DLD1 (cell line): ENCODE data around the gene WHRN.

Experiments used
- in situ Hi-C: cut with HindIII; loops from 2 replicates; pipeline ENCODE4 v1.10.0; 2017; ENCODE audit warnings: low sequenced_read_pairs

Gene WHRN

GRCh38 chr9:114370968-114371320 lies 134.3 kb downstream of the WHRN start:
- in situ Hi-C loops = no loop called here

GRCh38 chr9:114370251-114370967 lies 134.9 kb downstream of the WHRN start:
- in situ Hi-C loops = no loop called here

DNA sequence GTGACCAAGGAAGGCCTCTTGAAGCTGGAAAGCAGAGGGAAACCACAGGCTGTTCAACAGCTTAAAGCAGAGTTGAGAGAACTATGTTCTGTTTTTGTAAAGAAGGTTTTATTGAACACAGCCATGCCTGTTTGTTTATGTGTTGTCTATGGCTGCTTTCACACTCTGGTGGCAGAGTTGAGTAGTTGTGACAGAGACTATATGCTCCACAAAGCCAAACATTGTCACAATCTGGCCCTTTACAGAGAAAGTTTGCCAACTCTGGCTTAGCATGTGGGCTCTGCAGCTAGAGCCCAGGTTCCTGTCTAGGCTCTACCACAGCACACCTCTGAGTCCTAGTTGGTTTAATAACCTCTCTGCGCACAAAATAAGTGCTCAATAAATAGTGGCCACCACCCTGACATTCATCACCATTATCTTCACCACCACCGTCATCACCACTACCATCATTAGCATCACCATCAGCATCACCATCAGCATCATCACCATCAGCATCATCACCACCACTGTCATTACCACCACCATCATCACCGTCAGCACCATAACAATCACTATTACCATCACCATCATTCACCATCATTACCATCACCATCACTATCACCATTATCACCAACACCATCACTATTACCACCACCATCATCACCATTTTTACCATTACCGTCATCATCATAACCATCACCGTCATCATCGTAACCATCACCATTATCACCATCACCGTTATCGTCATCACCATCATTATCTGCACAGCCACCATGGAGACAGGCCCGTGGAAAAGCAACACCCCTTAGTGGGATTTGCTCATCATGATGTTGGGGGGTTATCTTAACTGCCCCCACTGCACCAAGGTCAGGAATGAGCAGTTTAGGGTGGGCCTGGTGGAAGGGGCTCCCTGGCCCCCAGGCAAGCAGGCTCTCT lies 135.8 kb downstream of the WHRN start:
- in situ Hi-C loops = no loop called here

- in situ Hi-C loops = no loop called here
These were observed 137.3 kb downstream of the WHRN start for GRCh38 chr9:114367772-114368569.

DNA sequence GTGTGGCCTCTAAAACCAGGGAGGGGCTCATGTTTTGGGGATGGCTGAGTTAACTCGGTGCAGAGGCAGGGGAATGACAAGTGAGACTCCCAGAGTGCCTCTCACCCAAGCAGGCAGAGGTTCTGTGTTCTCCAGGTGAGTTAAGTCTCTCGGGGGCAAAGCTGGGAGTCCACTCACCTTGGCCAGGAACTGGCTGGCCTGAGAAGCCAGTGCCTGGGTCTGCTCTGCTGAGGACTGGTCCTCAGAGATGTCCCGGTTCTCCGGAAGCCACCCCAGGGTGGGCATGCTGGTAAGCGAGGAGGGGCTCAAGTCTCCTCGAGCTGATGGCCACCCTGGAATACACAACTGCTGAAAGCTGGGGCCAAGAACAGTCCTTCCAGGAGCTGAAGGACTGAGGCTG lies 137.9 kb downstream of the WHRN start:
- in situ Hi-C loops = no loop called here

DNA sequence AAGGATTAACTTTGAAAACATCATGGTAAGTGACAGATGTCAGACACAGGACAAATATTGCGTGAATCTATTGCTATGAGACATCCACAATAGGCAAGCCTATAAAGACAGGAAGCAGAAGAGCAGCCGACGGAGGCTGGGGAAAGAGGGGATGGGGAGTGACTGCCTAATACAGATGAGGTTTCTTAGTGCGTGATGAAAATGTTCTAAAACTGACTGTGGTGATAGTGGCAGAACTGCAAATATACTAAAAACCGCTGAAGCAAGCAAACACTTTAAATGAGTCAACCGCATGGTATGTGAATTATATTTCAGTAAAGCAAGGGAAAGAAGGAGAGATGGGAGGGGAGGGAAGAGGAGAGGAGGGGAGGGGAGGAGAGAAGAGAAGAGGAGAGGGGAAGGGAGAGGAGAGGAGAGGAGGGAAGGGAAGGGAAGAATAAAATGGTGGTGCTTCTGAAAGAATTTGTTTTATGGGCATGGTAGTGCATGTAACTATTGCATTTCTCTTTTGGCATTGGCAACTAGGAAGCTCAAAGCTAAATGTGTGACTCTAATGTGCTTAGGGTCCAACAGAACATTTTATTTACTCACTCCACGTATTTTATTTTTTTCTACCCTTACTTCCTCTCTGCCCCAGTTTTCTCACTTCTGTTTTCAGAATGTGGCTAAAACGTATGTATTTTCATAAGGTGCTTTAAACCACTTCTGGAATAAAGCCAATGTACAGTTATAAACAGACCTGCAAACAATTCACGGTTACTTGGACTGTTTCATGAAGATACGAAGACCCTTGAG lies 138.7 kb downstream of the WHRN start:
- in situ Hi-C loops = no loop called here

DNA sequence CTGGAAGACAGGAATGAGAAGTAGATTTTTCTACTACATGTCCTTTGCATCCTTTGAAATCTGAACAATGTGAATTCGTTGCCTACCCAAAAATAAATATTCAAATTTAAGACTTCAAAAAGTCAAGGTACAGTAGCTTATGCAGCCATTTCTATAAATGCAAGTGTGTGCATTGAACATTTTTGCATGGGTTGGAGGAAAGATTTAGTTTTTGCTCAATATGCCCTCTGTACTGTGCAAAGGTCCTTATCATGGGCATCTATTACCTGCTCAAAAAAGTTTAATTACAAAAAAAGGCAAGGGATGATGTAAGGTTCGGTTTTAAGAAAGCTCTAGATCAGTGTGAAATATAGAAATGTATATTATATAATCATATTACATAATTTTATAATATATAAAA lies 140.1 kb downstream of the WHRN start:
- in situ Hi-C loops = no loop called here

DNA sequence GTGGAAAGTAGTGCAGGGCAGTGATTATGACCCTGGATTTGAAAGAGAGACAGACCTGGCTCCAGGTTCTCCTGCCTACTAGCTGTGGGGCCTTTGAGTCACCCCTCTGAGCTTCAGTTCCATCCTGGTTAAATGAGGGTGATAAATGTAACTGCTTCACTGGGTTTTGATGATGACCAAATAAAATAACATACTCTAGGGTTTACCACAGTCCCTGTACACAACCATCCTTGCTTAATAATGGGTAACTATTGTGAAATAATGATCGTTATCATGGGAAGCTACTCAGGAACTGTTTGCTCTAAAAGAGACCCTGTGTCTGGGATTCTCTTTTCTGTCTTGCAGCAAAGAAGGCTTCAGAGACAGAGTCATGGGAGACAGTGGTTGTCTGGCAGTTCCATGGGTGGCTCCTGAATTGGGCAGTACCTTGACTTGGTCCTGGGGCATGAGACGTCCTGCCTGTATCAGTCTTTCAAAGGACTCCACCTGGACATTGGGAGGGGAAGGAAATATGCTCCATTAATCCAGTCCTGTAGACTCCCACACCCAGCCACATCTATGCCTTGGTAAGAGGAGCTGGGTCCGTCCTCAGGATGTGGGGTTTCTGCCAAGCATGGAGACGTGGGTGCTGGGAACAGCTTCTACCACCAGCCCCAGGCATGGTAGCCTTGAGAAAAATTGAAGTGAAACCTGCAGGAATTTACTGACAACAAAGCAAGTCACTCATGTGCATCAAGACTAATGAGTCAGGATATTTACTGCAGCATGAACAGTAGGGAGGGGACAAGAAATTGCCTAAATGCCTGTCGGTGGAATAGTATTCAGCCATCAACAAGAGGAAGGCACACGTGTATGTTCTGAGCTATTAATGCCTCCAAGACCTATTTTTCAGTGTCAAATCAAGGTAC lies 140.9 kb downstream of the WHRN start:
- in situ Hi-C loops = no loop called here

DNA sequence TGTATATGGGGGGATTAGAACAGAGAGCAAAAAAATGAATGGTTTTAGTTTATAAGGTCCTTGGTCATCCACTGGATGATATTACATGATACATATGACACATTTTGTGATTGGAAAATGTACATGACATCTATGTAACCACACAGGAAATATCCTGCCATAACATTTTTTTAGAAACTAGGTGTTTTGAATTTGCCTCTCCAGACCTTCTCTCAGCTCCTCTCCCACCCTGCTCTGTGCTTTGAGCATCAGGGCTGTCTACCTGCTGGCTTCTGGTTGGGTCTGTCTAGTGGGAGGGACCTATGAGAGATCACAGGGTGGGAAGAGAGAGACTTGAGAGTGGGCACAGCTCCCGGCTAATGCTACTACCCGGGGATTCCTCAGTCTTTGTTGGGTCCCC lies 141.8 kb downstream of the WHRN start:
- in situ Hi-C loops = no loop called here

DNA sequence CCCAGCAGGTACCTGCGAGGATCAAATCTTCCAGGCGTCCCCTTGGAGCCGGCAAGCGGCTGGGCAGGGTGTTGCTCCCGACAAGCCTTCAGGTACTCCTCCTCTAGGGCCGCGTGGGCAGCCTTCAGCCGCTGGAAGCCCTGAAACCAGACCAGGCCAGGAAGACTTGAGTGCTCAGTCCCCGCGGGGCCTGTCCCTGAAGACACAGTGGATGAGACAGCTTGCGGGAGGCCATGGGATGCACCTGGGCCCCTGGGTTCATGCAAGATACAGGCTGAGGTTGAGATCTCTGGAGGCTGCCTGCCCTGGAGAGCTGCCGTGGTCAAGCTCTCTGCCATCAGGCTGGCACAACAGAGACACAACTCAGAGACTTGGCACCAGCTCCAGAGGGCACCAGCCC lies 142.9 kb downstream of the WHRN start:
- in situ Hi-C loops = no loop called here

DNA sequence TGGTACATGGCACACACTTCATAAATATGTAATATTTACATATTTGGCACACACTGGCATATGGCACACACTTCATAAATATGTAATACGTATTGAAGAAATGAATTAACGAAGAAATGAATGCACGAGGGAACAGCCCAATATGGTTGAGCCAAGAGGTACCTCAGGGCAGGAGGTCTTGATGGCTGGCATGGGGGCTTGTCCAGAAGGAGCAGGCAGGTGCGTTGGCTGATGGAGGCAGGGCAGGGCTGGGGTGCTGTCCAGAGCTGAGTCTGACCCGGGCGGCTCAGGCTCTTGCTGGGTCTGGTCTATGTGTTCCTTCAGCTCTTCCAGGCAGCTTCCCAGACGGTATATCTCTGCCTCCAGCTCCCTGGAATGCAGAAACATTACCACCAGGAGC lies 143.7 kb downstream of the WHRN start:
- in situ Hi-C loops = no loop called here

GRCh38 chr9:114359801-114360200 lies 145.5 kb downstream of the WHRN start:
- in situ Hi-C loops = no loop called here

DNA sequence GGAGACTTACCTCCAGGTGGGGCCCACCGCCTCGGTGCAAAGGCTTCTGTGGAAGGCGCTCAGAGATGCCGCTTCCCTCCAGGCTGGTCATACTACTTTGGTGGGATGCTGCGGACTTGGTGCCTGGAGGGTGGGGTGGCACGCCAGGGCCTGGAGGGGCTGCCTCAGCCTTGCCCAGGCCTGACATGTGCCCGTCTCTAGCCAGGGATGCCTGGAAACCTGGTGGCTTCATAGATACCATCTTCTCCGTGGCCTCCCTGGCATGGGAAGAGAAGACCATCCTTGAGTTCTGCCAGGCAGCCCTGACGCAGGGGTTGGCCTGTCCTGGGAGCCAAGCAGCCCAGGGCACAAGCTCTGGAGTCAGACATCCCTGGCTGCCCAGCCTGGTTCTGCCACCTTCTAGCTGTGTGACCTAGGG lies 147.4 kb downstream of the WHRN start:
- in situ Hi-C loops = no loop called here

DNA sequence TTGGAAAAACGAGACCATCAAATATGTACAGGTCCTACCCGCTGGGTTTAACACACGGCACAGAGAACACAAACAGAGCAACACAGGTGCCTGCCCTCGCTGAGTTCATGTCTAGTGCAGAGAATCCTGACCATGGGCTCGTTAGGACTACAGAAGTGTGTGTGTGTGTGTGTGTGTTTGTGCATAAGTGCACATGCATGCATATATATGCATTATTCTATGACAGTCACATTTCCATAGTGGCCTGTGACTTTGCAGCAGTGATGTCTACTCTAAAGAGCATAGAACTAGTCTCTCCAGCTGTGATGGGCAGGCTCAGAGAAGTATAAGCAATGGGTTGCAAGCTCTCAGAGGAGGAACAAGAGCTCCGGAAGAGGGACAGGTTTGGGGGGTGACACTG lies 147.9 kb downstream of the WHRN start:
- in situ Hi-C loops = no loop called here

GRCh38 chr9:114356792-114357191 lies 148.5 kb downstream of the WHRN start:
- in situ Hi-C loops = no loop called here

DNA sequence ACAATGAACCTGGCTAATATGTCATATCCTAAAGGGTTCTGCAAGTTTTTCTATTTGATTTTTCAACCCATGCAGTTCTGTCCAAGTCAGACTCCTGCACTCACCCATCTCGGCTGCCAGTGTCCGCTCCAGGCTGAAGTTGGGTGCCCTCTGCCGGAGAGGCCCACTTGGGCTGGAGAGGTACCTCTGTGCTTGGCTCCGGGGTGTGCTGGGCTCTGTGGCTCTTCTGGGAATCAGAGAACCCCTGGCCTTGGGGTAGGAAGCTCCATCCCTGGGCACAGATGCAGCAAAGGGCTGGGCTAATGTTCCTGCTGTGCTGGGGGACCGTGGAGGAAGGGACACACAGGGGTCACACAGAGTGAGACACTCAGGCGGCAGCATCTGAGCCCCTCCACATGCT lies 149.5 kb downstream of the WHRN start:
- in situ Hi-C loops = no loop called here
